Neural cell (in vitro differentiated cells): ENCODE results near the gene CEBPZOS. TPM values are rescaled to one million over a fixed set of nuclear protein-coding genes. Genes with fewer than 3 reads are reported as not detected.
A peak's percentile ranks its signal among the peaks of the same experiment; 100 is the strongest.

Experiments
- H2AFZ ChIP-seq: fragments of 200-600, 300-800 bp; sonication (generic), shearing (Covaris generic); 2 replicates; pipeline ENCODE4 v1.6.0; 2014; ENCODE audit warnings: low read depth, mild to moderate bottlenecking, antibody characterized with exemption, low read length, moderate library complexity
- H3F3A ChIP-seq: fragments of 200-600 bp; shearing (Covaris generic); 2 replicates; pipeline ENCODE4 v1.6.1; 2016; ENCODE audit warnings: mild to moderate bottlenecking, moderate library complexity, mixed read lengths, antibody characterized with exemption, low read length; ENCODE audit not compliant: insufficient read depth, poor library complexity, severe bottlenecking
- H3K27ac ChIP-seq: fragments of 200-600, 300-800 bp; sonication (generic), shearing (Covaris generic); 2 replicates; pipeline ENCODE4 v1.5.1; 2014; ENCODE audit warnings: mild to moderate bottlenecking, low read length, moderate library complexity
- H3K27me3 ChIP-seq: fragments of 300-800, 200-600 bp; sonication (generic), shearing (Covaris generic); 2 replicates; pipeline ENCODE4 v1.6.0; 2014; ENCODE audit warnings: mild to moderate bottlenecking, low read depth, low read length, moderate library complexity; ENCODE audit not compliant: insufficient read depth
- H3K36me3 ChIP-seq: fragments of 300-800, 200-600 bp; sonication (generic), shearing (Covaris generic); 2 replicates; pipeline ENCODE4 v1.5.1; 2014; ENCODE audit warnings: mild to moderate bottlenecking, antibody characterized with exemption, low read length, moderate library complexity; ENCODE audit not compliant: insufficient read depth
- H3K4me2 ChIP-seq: fragments of 300-800, 200-600 bp; sonication (generic), shearing (Covaris generic); 2 replicates; pipeline ENCODE4 v1.6.0; 2014; ENCODE audit warnings: mild to moderate bottlenecking, low read length
- H3K4me3 ChIP-seq: fragments of 300-800, 200-600 bp; sonication (generic), shearing (Covaris generic); 2 replicates; pipeline ENCODE4 v1.5.1; 2014; ENCODE audit warnings: mild to moderate bottlenecking, low read length, moderate library complexity
- H3K79me2 ChIP-seq: fragments of 200-600 bp; shearing (Covaris generic); replicated peaks from 2 replicates; pipeline ENCODE4 v1.6.0; 2014; ENCODE audit warnings: mild to moderate bottlenecking, low read length, moderate library complexity; ENCODE audit not compliant: insufficient read depth
- H3K9ac ChIP-seq: fragments of 300-800, 200-600 bp; sonication (generic), shearing (Covaris generic); 2 replicates; pipeline ENCODE4 v1.6.1; 2016; ENCODE audit warnings: mild to moderate bottlenecking, low read length, mixed read lengths
- H3K9me2 ChIP-seq: fragments of 200-600 bp; shearing (Covaris generic); 2 replicates; pipeline ENCODE4 v1.6.1; 2016; ENCODE audit warnings: mild to moderate bottlenecking, low read length, mixed read lengths; ENCODE audit not compliant: insufficient read depth
- H3K9me3 ChIP-seq: fragments of 200-600, 300-800 bp; sonication (generic), shearing (Covaris generic); 2 replicates; pipeline ENCODE4 v1.6.1; 2016; ENCODE audit warnings: mild to moderate bottlenecking, mixed run types, low read length, moderate library complexity, mixed read lengths
- H4K20me1 ChIP-seq: fragments of 200-600 bp; shearing (Covaris generic); 2 replicates; pipeline ENCODE4 v1.6.1; 2016; ENCODE audit warnings: mild to moderate bottlenecking, mixed run types; ENCODE audit not compliant: insufficient read depth
- CTCF ChIP-seq: fragments of 450-650 bp; IDR thresholded peaks from 2 replicates; pipeline ENCODE4 v1.5.1; 2014; ENCODE audit warnings: antibody characterized with exemption, mild to moderate bottlenecking, moderate library complexity; ENCODE audit not compliant: poor library complexity, severe bottlenecking
- EP300 ChIP-seq: fragments of 450-650 bp; conservative IDR thresholded peaks from 2 replicates; pipeline ENCODE4 v1.6.1; 2014; ENCODE audit warnings: antibody characterized with exemption, mild to moderate bottlenecking, moderate library complexity; ENCODE audit not compliant: poor library complexity, severe bottlenecking
- EZH2 ChIP-seq: fragments of 200-600, 300-800 bp; shearing (Covaris generic), sonication (generic); IDR thresholded peaks from 2 replicates; pipeline ENCODE4 v1.6.1; 2014; ENCODE audit warnings: antibody characterized with exemption, low read length, borderline replicate concordance, mild to moderate bottlenecking; ENCODE audit not compliant: insufficient read depth, poor library complexity, severe bottlenecking
- MXI1 ChIP-seq: fragments of 450-650 bp; conservative IDR thresholded peaks from 2 replicates; pipeline ENCODE4 v1.6.1; 2014; ENCODE audit warnings: antibody characterized with exemption, mild to moderate bottlenecking; ENCODE audit not compliant: poor library complexity, severe bottlenecking
- POLR2AphosphoS5 ChIP-seq: IDR thresholded peaks from 2 replicates; pipeline ENCODE4 v1.6.1; 2012
- RAD21 ChIP-seq: fragments of 450-650 bp; conservative IDR thresholded peaks from 2 replicates; pipeline ENCODE4 v1.6.1; 2014; ENCODE audit warnings: antibody characterized with exemption, mild to moderate bottlenecking, moderate library complexity
- REST ChIP-seq: IDR thresholded peaks from 2 replicates; pipeline ENCODE4 v1.6.1; 2012; ENCODE audit warnings: borderline replicate concordance
- SMC3 ChIP-seq: fragments of 450-650 bp; conservative IDR thresholded peaks from 2 replicates; pipeline ENCODE4 v1.6.1; 2014; ENCODE audit warnings: antibody characterized with exemption, mild to moderate bottlenecking, moderate library complexity; ENCODE audit not compliant: poor library complexity
- TAF1 ChIP-seq: IDR thresholded peaks from 2 replicates; pipeline ENCODE4 v1.6.1; 2012; ENCODE audit warnings: low read depth
- polyA plus RNA-seq: library from polyadenylated mRNA; depleted of rRNA; stranded (reverse); fragments of >200 nt; gene quantifications from 2 replicates; pipeline ENCODE4 v1.2.3, GENCODE V29; 2014

The CEBPZOS gene
- polyA plus RNA-seq, 1 donor from 2014 or later, result 4.9 TPM

- H3K27ac ChIP-seq, result no peak overlapping the region
These were observed 41.5 kb upstream of the CEBPZOS start for GRCh38 chr2:37154785-37155184.

GRCh38 chr2:37156071-37156856 is 40.0 kb upstream of the CEBPZOS start:
- Histone ChIP-seq H3K36me3 (no peaks in the 10 kb centered on the region), H3K27me3 (no peaks in the 10 kb centered on the region), H3K9me2 (no peaks in the 10 kb centered on the region), H3K9ac (peak overlapping the region; percentile 62), H3K4me3 (peak overlapping the region; percentile 65), H2AFZ (peak overlapping the region; percentile 40), H3K79me2 (no peaks in the 10 kb centered on the region), H3K9me3 (no peaks in the 10 kb centered on the region), H3F3A (no peaks in the 10 kb centered on the region), H3K27ac (no peak overlapping the region), H3K4me2 (peak overlapping the region; percentile 51), H4K20me1 (no peaks in the 10 kb centered on the region)
- no peak for TF ChIP-seq RAD21

More at GRCh38 chr2:37154785-37155184, 41.5 kb upstream of the CEBPZOS start:
- Histone ChIP-seq H3K4me2 (no peak overlapping the region), H3K79me2 (no peaks in the 10 kb centered on the region), H3K27me3 (no peaks in the 10 kb centered on the region), H3K9me3 (no peaks in the 10 kb centered on the region), H3K36me3 (no peaks in the 10 kb centered on the region), H3F3A (no peaks in the 10 kb centered on the region), H4K20me1 (no peaks in the 10 kb centered on the region), H2AFZ (no peak overlapping the region), H3K4me3 (no peak overlapping the region), H3K9ac (no peak overlapping the region), H3K9me2 (no peaks in the 10 kb centered on the region)
- TF ChIP-seq RAD21 (no peak), SMC3 (no peak), REST (no peak), MXI1 (no peak), EZH2 (no peak), EP300 (no peak), POLR2AphosphoS5 (no peak), CTCF (no peak), TAF1 (no peak)
